Measurements from ENCODE around the gene DIS3L2.

DNA sequence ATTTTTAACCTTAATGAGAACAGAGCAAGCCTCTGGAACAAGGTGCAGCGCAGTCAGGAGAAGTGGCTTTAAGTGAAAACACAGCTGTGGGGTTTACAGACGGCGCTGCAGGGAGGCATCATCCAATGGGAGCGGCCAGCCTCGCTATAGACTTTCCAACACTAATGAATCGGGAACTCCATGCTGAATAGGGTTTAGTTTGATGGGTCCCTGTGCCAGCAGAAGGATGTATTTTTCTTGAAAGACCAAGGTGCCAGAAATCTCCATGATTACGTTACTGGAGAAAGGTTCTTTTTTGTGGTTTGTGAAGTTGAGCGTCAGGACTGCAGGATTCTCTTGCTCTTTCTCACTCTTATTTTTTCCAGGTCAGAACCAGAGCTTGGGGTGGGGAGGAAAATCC lies 329.2 kb downstream of the DIS3L2 start:
- TF ChIP-seq POLR2AphosphoS5 (IDR thresholded peaks at IDR 0.05; ENCODE audit: low read depth, low read length): no peak
- TF ChIP-seq POLR2A (IDR thresholded peaks at IDR 0.05; ENCODE audit: low read depth, low read length): no peak
- TF ChIP-seq TAF1 (IDR thresholded peaks at IDR 0.05; ENCODE audit: borderline replicate concordance, low read depth, low read length): no peak

Measured in GM12892 (cell line).